GM12878 (cell line): ENCODE results near the gene G3BP1. TPM values are rescaled to one million over a fixed set of nuclear protein-coding genes. Genes with fewer than 3 reads are reported as not detected.

ENCODE experiments used
- ATAC-seq: fragments of 200-7000 bp; cut with Tn5 transposase; 3 replicates; pipeline ENCODE4 v1.9.1; 2020; ENCODE audit warnings: mild to moderate bottlenecking, moderate library complexity
- BruUV-seq: library from RNA; stranded (reverse); fragments of 400-500 nt; replicated peaks from 2 replicates; lab custom pipeline; 2021; lab: Mats Ljungman, UMichigan
- CTCF ChIA-PET: fragments of 300-600 bp; sonication (Branson Sonifier 250); formaldehyde crosslinking; extraction: SDS; loops from one replicate; lab custom pipeline; 2021; ENCODE audit warnings: inconsistent platforms; lab: Yijun Ruan, JAX
- POLR2A ChIA-PET: fragments of 350-600 bp; formaldehyde crosslinking; extraction: SDS; loops from one replicate; lab custom pipeline; 2021; ENCODE audit warnings: inconsistent platforms; lab: Charles Lee
- RAD21 ChIA-PET: fragments of 300-600 bp; sonication (Branson Sonifier 250); formaldehyde crosslinking; loops from one replicate; lab custom pipeline; 2023; ENCODE audit warnings: antibody characterized with exemption; ENCODE audit not compliant: unreplicated experiment; lab: Charles Lee
- SMC1A ChIA-PET: fragments of 300-600 bp; sonication (Branson Sonifier 250); formaldehyde crosslinking; loops from one replicate; lab custom pipeline; 2023; ENCODE audit not compliant: unreplicated experiment, uncharacterized antibody; lab: Charles Lee
- DNase-seq: peaks from one replicate; pipeline ENCODE4 v3.0.0-alpha.2; 2011; ENCODE audit warnings: low read depth, low spot score
- FAIRE-seq: peaks from 3 replicates; lab custom pipeline; 2011; peaks lifted over from hg19 to GRCh38; lab: Jason Lieb, UNC
- H2AFZ ChIP-seq: 2 replicates; pipeline ENCODE4 v1.6.0; 2011; ENCODE audit warnings: low read depth, low read length, control low read depth; ENCODE audit not compliant: control insufficient read depth
- H3K27ac ChIP-seq: 2 replicates; pipeline ENCODE4 v1.5.1; 2011; ENCODE audit warnings: control low read depth; ENCODE audit not compliant: control insufficient read depth, insufficient read depth
- H3K27me3 ChIP-seq, 2 experiments: replicated peaks in 1 of 2; 2 replicates each; pipeline versions ENCODE4 v1.6.0 to v1.6.1; 2011; ENCODE audit warnings: low read length in 1 of 2; ENCODE audit not compliant: control insufficient read depth in 2 of 2, insufficient read depth in 2 of 2
- H3K36me3 ChIP-seq, 2 experiments: 2 replicates each; pipeline ENCODE4 v1.5.1; 2011; ENCODE audit warnings: low read length in 1 of 2; ENCODE audit not compliant: control insufficient read depth in 2 of 2, insufficient read depth in 2 of 2
- H3K4me1 ChIP-seq: 2 replicates; pipeline ENCODE4 v1.6.1; 2011; ENCODE audit warnings: mild to moderate bottlenecking, low read length, moderate library complexity, mixed read lengths; ENCODE audit not compliant: control insufficient read depth, insufficient read depth
- H3K4me2 ChIP-seq: 2 replicates; pipeline ENCODE4 v1.6.0; 2011; ENCODE audit warnings: control low read depth; ENCODE audit not compliant: control insufficient read depth, insufficient read depth
- H3K4me3 ChIP-seq: fragments of 200-600 bp; sonication (generic); 2 replicates; pipeline ENCODE4 v1.5.1; 2016
- H3K79me2 ChIP-seq: 2 replicates; pipeline ENCODE4 v1.6.0; 2011; ENCODE audit warnings: low read length; ENCODE audit not compliant: control insufficient read depth, insufficient read depth
- H3K9ac ChIP-seq: 2 replicates; pipeline ENCODE4 v1.8.0; 2011; ENCODE audit warnings: low read length, control low read depth, mixed read lengths; ENCODE audit not compliant: control insufficient read depth, insufficient read depth
- H3K9me3 ChIP-seq: replicated peaks from 3 replicates; pipeline ENCODE4 v1.5.1; 2011; ENCODE audit warnings: mild to moderate bottlenecking, low read length; ENCODE audit not compliant: control insufficient read depth, insufficient read depth
- H4K20me1 ChIP-seq: 2 replicates; pipeline ENCODE4 v1.6.0; 2011; ENCODE audit not compliant: control insufficient read depth, insufficient read depth
- BHLHE40 ChIP-seq, 2 experiments: fragments of 450-650 bp in 1 of 2; IDR thresholded peaks; 2 replicates each; pipeline ENCODE4 v1.6.1; 2011 to 2017; ENCODE audit warnings: low read depth in 2 of 2, borderline replicate concordance in 1 of 2, improper control_type of control experiment in 1 of 2, low read length in 1 of 2, mild to moderate bottlenecking in 1 of 2
- BRCA1 ChIP-seq: IDR thresholded peaks from 2 replicates; pipeline ENCODE4 v1.6.1; 2011; ENCODE audit warnings: low read depth, low read length, improper control_type of control experiment
- NR2C2 ChIP-seq: IDR thresholded peaks from 2 replicates; pipeline ENCODE4 v1.6.1; 2011; ENCODE audit warnings: borderline replicate concordance, low read depth; ENCODE audit not compliant: control insufficient read depth, insufficient read length
- PAX8 ChIP-seq: fragments of 450-650 bp; IDR thresholded peaks from 2 replicates; pipeline ENCODE4 v1.6.1; 2017; ENCODE audit warnings: mild to moderate bottlenecking, moderate library complexity
- POLR2AphosphoS5 ChIP-seq: IDR thresholded peaks from 2 replicates; pipeline ENCODE4 v1.6.1; 2011; ENCODE audit warnings: mild to moderate bottlenecking, low read length, inconsistent platforms
- RAD51 ChIP-seq: fragments of 450-650 bp; IDR thresholded peaks from 2 replicates; pipeline ENCODE4 v1.6.1; 2016; ENCODE audit warnings: moderate library complexity, mild to moderate bottlenecking, inconsistent platforms
- STAT1 ChIP-seq: fragments of 450-650 bp; conservative IDR thresholded peaks from 2 replicates; pipeline ENCODE4 v1.6.1; 2014; ENCODE audit warnings: antibody characterized with exemption, mild to moderate bottlenecking
- whole genome bisulfite sequencing: methylation state at CpG from one replicate; pipeline ENCODE4 v1.1.6; 2016; ENCODE audit warnings: low lambda C conversion rate; ENCODE audit not compliant: insufficient replicate concordance, insufficient coverage; ENCODE audit errors: missing lambda C conversion rate; 5-methylcytosine and 5-hydroxymethylcytosine counted together
- in situ Hi-C: fragments of 300-500 bp; cut with MboI; formaldehyde crosslinking; loops from 9 replicates; pipeline ENCODE4 v1.14.3; 2018; ENCODE audit warnings: mixed read lengths
- intact Hi-C: fragments of 100-400 bp; cut with micrococcal nuclease; formaldehyde crosslinking; loops from one replicate; pipeline ENCODE4 v1.14.2; 2022; ENCODE audit not compliant: unreplicated experiment
- polyA plus RNA-seq, 11 experiments: library from polyadenylated mRNA; depleted of rRNA in 4 of 11; unstranded in 6 of 11; stranded (reverse) in 5 of 11; fragments of >200 nt; fragmentation: Nextera tagmentation in 4 of 11; fragmentation: Illumina TruSeq in 1 of 11; extraction: Ambion mirVana in 4 of 11; extraction: Trizol in 1 of 11; gene quantifications; 1 replicate in 1 of 11; 2 replicates in 10 of 11; pipeline versions ENCODE4 v1.2.1 to v1.2.3, GENCODE V29; 2011 to 2016; ENCODE audit warnings: inconsistent platforms in 2 of 11, missing spikeins in 2 of 11, low read depth in 1 of 11
- total RNA-seq, 4 experiments: library from RNA; depleted of rRNA in 3 of 4; stranded (reverse); fragments of >200 nt in 3 of 4; fragmentation: Illumina TruSeq in 1 of 4; extraction: Trizol in 1 of 4; gene quantifications; 2 replicates each; pipeline versions ENCODE4 v1.2.1 to v1.2.3, GENCODE V29; 2013 to 2021
- TF ChIP-seq, protein P1 (sequence below): fragments of 450-650 bp; IDR thresholded peaks from 2 replicates; pipeline ENCODE4 v1.6.1; 2014; ENCODE audit warnings: mild to moderate bottlenecking
- TF ChIP-seq, protein P2 (sequence below): fragments of 150-350 bp; IDR thresholded peaks from 2 replicates; pipeline ENCODE4 v1.6.1; 2014; ENCODE audit warnings: mild to moderate bottlenecking, low read depth, low read length
- TF ChIP-seq, protein P3 (sequence below): IDR thresholded peaks from 2 replicates; pipeline ENCODE4 v1.6.1; 2011; ENCODE audit warnings: low read depth, mild to moderate bottlenecking, low read length, moderate library complexity, borderline replicate concordance; ENCODE audit errors: extremely low read depth

The G3BP1 gene
- total and polyA plus RNA-seq, 10 of the 15 experiments (the other 5 are each of a cell fraction or from before 2014, with no cell fraction given): 49.7 to 438 (median 148) TPM

DNA sequence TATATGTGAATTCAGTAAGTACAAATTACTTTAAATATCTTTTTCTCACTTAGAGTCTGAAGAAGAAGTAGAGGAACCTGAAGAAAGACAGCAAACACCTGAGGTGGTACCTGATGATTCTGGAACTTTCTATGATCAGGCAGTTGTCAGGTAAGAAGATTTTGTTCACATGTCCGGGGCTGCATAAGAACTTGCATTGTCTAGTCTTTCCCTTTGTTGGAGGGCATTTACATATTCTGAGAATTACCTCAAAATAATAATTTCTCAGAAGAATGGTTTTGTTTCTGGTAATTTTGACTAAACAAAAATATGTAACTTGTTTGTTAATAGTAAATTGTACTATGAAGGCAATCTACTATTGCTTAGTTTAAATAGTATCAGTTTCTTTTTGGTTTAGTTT, 23.7 kb downstream of the G3BP1 start:
- no peak for TF ChIP-seq STAT1
- no peak for TF ChIP-seq BRCA1
- TF ChIP-seq RAD51: no peak
- TF ChIP-seq POLR2AphosphoS5: no peak
- no peak for TF ChIP-seq NR2C2
- TF ChIP-seq, all 136 proteins: peak for 0
- WGBS: 100% methylated on average over 1 of the region's 1 CpG
- peaks cover 15% of the 10 kb centered on the region for H3K79me2 ChIP-seq
- H2AFZ ChIP-seq: no peak overlapping the region
- ATAC-seq: no peak
- FAIRE-seq: no peak
- CTCF ChIA-PET: no interaction called here
- H3K36me3 ChIP-seq: peaks cover 19 to 67% of the 10 kb centered on the region in 2 experiments
- no peak overlapping the region for H3K4me3 ChIP-seq
- POLR2A ChIA-PET: no interaction called here
- no peak overlapping the region for H3K9ac ChIP-seq
- no peak overlapping the region for H3K4me2 ChIP-seq
- no peaks in the 10 kb centered on the region for H3K9me3 ChIP-seq
- intact Hi-C loops: no loop called here
- no peaks in the 10 kb centered on the region for H4K20me1 ChIP-seq
- no peaks in the 10 kb centered on the region for H3K27me3 ChIP-seq
- SMC1A ChIA-PET: no interaction called here
- H3K4me1 ChIP-seq: no peaks in the 10 kb centered on the region
- DNase-seq: no peak
- no TSS peak for BruUV-seq
- in situ Hi-C loops: no loop called here
- RAD21 ChIA-PET: no interaction called here
- no peak overlapping the region for H3K27ac ChIP-seq

DNA sequence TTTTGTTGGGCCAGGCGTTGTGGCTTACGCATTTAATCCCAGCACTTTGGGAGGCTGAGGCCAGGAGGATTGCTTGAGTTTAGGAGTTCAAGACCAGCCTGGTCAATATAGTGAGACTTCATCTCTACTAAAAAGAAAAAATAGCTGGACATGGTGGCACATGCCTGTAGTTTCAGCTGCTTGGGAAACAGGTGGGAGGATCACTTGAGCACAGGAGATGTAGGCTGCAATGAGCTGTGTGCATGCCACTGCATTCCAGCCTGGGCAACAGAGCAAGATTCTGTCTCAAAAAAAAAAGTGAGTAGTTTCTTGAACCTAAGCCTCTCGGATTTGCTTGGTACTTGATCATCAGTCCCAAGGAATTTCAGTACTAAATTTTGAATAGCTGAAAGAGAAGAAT, 26.9 kb downstream of the G3BP1 start:
- SMC1A ChIA-PET: interaction anchor here (1.0 to 2.6 kb wide), 10 partner anchors 11 to 345 kb away, joined by 3 to 12 read pairs (median 4); partner anchors contain the start of gene G3BP1
- no peak for ATAC-seq
- BruUV-seq: no TSS peak
- RAD21 ChIA-PET: interaction anchor here (0.7 to 1.2 kb wide), 3 partner anchors 12 to 344 kb away, joined by 3 to 4 read pairs (median 3); no protein-coding TSS in a partner anchor
- Histone ChIP-seq H3K27ac (no peak overlapping the region), H3K27me3 (no peaks in the 10 kb centered on the region), H3K4me2 (no peak overlapping the region), H3K79me2 (peaks cover 4% of the 10 kb centered on the region), H2AFZ (no peak overlapping the region), H3K9ac (no peak overlapping the region), H3K4me1 (no peaks in the 10 kb centered on the region), H4K20me1 (no peaks in the 10 kb centered on the region), H3K4me3 (no peak overlapping the region), H3K9me3 (no peaks in the 10 kb centered on the region), H3K36me3 (peaks cover 7 to 70% of the 10 kb centered on the region in 2 experiments)
- CTCF ChIA-PET: interaction anchor here (0.7 to 1.9 kb wide), 8 partner anchors 9 to 344 kb away, joined by 3 to 7 read pairs (median 3); partner anchors contain the start of gene G3BP1
- WGBS: 86% methylated on average over 3 of the region's 3 CpGs
- no peak for FAIRE-seq
- intact Hi-C loops (no loop called here), in situ Hi-C loops (no loop called here)
- POLR2A ChIA-PET: interaction anchor here (0.8 to 0.9 kb wide), 2 partner anchors 9 to 12 kb away, joined by 3 read pairs; no protein-coding TSS in a partner anchor
- no peak for DNase-seq
- TF ChIP-seq PAX8 (no peak), BHLHE40 (IDR thresholded peaks at IDR 0.05; ENCODE audit: borderline replicate concordance in 1 of 2, low read depth in 2 of 2, low read length in 1 of 2) (no peak), RAD51 (no peak)
- TF ChIP-seq, protein P1, sequence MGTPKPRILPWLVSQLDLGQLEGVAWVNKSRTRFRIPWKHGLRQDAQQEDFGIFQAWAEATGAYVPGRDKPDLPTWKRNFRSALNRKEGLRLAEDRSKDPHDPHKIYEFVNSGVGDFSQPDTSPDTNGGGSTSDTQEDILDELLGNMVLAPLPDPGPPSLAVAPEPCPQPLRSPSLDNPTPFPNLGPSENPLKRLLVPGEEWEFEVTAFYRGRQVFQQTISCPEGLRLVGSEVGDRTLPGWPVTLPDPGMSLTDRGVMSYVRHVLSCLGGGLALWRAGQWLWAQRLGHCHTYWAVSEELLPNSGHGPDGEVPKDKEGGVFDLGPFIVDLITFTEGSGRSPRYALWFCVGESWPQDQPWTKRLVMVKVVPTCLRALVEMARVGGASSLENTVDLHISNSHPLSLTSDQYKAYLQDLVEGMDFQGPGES: no peak
- TF ChIP-seq, protein P2, sequence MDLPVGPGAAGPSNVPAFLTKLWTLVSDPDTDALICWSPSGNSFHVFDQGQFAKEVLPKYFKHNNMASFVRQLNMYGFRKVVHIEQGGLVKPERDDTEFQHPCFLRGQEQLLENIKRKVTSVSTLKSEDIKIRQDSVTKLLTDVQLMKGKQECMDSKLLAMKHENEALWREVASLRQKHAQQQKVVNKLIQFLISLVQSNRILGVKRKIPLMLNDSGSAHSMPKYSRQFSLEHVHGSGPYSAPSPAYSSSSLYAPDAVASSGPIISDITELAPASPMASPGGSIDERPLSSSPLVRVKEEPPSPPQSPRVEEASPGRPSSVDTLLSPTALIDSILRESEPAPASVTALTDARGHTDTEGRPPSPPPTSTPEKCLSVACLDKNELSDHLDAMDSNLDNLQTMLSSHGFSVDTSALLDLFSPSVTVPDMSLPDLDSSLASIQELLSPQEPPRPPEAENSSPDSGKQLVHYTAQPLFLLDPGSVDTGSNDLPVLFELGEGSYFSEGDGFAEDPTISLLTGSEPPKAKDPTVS: no peak
- TF ChIP-seq, protein P3, sequence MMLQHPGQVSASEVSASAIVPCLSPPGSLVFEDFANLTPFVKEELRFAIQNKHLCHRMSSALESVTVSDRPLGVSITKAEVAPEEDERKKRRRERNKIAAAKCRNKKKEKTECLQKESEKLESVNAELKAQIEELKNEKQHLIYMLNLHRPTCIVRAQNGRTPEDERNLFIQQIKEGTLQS: no peak
